SK-N-MC (cell line): ENCODE results near the gene MMP11.

Experiments
- EZH2 ChIP-seq: fragments of 200-600 bp; sonication (generic); IDR thresholded peaks from one replicate; pipeline ENCODE4 v1.6.1; 2017; ENCODE audit warnings: antibody characterized with exemption
- FOXP2 ChIP-seq: optimal IDR thresholded peaks from 2 replicates; pipeline ENCODE3; 2011; ENCODE audit warnings: mild to moderate bottlenecking, moderate library complexity; ENCODE audit not compliant: insufficient read depth; ENCODE audit errors: extremely low read length, control extremely low read depth
- POLR2AphosphoS5 ChIP-seq: IDR thresholded peaks from 2 replicates; pipeline ENCODE4 v1.6.1; 2012; ENCODE audit warnings: mild to moderate bottlenecking, low read depth, low read length, borderline replicate concordance

DNA sequence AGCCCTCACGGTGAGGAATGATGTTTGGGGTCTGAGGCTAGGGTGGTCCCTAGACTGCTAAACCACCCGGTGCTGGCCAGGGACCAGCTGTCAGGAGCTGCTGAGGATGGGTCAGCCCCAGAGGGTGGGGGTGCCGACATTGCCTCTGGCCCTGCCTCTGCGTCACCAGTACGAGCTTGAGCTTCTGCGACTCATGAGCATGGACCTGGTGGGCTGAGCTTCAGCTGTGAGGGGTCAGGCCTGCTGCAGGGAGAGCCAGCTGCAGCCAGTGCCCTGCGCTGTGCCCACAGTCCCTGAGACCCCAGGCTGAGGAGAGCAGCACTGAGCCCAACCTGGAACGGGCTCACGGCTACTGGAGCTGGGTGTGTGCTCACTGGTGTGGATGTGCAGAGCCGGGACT lies 59.1 kb downstream of the MMP11 start:
- TF ChIP-seq EZH2 (no peak), POLR2AphosphoS5 (no peak), FOXP2 (no peak)
